ENCODE measurements around the gene CDCA8.
"Not testable (repeated sequence)": the region's sequence is repeated elsewhere in the genome, so short reads cannot be mapped to it uniquely, and the experiment has no call there.

The CDCA8 gene

DNA sequence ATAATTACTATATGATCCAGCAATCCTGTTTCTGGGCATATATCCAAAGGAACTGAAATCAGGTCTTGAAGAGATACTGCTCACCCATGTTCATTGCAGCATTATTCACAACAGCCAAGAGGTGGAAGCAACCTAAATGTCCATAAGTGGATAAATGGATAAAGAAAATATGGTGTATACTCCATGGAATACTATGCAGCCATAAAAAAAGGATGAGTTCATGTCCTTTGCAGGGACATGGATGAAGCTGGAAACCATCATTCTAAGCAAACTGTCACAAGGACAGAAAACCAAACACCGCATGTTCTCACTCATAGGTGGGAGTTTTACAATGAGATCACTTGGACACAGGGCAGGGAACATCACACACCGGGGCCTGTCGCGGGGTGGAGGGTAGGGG is 46.3 kb downstream of the CDCA8 start:
- not testable (repeated sequence) for DNase-seq (ENCODE audit: low read depth)

DNA sequence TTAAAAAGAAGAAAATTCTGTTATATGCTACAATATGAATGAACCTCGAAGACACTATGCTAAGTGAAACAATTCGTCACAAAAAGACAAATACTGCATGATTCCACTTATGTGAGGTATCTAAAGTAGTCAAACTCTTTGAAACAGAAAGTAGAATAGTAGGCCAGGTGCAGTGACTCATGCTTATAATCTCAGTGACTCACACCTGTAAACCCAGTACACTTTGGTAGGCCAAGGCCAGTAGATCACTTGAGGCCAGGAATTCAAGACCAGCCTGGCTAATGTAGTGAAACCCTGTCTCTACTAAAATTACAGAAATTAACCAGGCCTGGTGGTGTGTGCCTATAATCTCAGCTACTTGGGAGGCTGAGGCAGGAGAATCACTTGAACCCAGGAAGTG is 46.9 kb downstream of the CDCA8 start:
- no peak for DNase-seq (ENCODE audit: low read depth)

DNA sequence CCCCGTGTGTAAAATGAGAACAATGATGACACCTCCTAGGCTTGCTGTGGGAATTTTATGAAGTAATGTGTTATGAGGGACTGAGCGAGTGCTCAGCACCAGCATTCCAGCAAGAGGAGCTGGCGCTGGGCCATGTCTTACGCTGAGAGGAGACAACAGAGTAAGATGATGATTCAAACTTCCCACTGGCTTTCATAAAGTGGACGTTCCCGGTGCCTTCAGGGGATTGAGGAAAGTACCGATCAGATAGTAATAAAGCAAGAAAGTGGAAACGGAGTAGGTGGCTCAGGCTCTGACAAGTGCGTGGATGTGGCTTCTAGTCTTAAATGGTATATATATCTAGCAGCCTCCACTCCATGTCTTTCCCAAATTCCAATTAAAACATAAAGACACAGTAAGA is 48.8 kb downstream of the CDCA8 start:
- DNase-seq (ENCODE audit: low read depth): peak; percentile 20

DNA sequence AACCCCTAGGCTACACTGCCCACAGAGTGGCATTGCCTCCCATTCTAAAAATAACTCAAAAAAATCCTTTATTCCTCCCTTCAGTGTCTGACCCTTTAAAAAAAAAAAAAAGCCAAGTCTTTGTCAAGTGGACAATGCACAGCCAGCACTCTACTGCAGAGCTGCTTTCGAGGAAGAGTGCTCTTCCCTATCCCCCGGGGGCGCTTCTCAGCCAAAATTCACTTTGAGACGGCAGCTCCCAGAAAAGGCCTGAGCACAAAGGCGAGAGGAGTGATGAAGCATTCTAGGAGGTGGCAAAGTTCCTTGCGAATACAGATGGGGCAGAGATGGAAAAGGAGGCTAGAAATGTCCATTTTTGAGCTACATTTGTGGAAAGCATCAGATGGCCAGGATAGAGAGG is 49.3 kb downstream of the CDCA8 start:
- DNase-seq (ENCODE audit: low read depth): no peak

DNA sequence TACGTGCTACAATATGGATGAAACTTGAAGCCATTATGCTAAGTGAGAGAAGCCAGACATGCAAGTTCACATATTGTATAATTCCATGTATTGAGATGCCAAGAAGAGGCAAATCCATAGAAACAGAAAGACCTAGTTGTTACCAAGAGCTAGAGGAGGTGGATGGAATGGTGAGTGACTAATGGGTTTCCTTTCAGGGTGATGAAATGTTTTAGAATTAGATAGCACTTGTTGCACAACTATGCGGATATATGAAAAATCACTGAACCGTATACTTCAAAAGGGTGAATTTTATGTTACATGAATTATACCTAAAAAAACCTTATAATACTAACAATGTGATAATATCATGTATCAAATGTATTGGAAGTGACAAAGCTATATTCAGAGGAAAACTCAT is 54.5 kb downstream of the CDCA8 start:
- no peak for DNase-seq (ENCODE audit: low read depth)

DNA sequence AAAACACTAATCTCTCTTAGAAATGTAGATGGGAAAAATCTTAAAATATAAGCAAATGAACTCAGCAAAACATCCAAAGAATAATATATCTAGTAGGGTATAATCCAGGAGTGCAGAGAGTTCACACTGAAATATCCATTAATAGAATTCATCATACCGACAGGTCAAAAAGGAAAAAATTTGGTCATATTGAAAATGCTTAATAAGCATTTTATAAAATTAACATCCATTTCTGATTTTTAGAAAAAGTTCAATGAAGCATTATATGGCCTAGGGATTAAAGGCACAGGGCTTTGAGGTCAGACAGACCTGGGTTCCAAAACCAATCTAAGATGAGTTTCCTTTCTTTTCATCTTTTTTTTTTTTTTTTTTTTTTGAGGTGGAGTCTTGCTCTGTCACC is 56.2 kb downstream of the CDCA8 start:
- no peak for DNase-seq (ENCODE audit: low read depth)

DNA sequence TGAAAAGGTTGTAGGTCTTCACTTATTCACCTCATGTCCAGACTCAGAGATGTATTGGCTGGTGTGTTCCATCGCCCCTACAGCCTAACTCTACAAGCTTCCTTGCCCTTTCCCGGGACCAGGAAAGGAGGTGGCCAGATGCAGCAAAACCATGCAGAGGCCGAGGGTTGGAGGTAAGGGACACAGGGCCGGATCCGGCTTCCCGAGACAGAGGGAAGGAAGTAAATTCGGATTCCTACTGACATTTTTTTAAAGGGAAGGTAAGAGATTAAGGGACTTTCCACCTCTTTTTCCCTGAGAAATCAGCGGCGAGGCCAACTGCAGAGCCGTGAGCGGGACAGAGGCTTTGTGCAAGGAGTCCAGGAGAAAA is 59.9 kb downstream of the CDCA8 start:
- DNase-seq (ENCODE audit: low read depth): no peak

DNA sequence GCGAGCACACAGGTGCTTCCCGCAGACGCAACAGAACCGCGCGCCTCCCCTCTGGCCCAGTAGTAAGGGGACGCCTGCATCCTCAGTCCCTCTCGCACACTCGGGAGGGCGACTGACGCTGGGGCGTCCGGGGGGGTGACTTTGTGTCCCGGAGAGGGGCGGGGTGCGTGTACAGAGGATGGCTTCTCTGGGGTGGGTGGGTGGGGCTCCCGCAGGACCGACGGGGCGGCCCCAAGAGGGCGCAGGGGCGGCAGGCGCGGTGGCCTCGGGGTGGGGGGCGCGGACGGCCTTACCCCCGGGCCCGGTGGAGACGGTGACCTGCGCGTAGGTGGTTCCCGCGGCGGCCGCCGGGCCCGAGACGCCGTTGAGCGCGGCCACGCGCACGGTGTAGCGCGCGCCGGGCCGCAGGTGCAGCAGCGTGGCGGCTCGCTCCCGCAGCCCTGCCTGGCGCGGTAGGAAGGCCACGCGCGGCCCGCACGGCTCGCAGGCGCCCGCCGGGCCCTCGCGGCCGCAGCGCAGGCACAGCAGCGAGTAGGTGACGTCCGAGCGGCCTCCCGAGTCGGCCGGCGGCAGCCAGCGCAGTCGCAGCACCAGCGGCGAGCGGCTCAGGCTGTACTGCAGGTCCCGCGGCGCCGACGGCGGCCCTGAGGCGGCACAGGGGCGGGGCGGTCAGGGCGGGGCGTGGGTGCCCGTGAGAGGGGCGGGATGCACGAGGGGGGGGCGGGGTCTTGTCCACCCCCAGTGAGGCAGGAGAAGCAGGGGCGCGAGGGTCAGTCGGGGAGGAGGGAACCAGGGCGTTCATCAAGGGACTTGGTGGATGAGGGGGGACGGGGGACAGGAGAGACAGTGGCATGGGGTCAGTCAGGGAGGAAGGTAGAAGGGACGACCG is 60.5 kb downstream of the CDCA8 start:
- no peak for DNase-seq (ENCODE audit: low read depth)

DNA sequence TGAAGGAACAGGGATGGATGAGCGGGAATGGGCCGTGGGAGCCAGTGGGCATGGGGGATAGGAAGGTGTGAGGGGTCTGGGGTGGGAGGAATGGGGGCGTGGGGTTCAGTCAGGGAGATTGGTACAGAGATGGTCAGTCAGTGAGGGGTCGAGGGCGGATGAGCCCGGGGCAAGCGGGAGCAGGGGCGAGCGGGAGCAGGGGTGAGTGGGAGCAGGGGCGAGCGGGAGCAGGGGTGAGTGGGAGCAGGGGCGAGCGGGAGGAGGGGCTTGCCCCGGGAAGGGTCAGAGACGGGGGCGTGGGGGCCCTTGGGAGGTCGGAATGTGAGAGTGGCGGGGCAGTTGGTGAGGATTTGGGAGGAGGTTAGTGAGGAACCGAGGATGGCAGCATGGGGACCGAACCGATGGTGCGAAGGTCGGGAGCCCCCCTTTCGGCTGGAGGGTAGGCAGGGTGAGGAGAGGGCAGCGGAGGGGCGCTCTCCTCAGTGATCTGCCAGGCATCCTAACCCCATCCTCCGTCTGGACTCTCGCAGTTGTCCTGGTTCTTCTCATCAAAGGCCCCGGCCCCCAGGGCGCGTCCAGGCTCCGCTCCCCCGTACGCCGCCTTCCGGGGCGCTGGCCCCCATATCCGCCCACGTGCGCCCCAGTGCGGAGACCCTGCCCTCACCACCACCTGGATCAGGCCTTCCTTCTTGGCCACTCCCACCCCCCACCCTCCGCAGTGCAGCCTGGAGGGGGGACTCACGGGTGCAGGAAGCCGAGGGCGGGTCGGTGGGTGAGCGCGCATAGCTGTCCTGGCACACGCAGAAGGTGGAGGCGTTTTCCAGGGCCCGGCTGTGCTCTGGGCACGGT is 61.4 kb downstream of the CDCA8 start:
- no peak for DNase-seq (ENCODE audit: low read depth)

DNA sequence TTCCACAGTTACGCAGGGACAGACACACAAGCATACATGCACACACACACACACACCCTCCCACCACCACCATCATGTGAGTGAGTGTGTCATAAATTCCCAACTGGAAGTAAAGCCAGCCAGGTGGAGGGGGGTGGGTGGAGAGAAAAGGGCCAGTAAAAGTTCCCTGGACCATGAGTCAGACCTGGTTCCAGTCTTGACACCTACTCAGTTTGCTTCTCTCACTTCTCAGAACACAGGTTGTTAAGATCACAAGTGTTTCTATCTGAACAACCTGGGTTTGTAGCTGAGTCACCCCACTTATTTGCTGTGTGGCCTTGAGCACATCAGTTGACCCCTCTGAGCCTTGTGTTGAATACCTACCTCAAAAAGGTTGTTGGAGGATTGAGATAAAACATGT is 63.0 kb downstream of the CDCA8 start:
- no peak for DNase-seq (ENCODE audit: low read depth)

DNA sequence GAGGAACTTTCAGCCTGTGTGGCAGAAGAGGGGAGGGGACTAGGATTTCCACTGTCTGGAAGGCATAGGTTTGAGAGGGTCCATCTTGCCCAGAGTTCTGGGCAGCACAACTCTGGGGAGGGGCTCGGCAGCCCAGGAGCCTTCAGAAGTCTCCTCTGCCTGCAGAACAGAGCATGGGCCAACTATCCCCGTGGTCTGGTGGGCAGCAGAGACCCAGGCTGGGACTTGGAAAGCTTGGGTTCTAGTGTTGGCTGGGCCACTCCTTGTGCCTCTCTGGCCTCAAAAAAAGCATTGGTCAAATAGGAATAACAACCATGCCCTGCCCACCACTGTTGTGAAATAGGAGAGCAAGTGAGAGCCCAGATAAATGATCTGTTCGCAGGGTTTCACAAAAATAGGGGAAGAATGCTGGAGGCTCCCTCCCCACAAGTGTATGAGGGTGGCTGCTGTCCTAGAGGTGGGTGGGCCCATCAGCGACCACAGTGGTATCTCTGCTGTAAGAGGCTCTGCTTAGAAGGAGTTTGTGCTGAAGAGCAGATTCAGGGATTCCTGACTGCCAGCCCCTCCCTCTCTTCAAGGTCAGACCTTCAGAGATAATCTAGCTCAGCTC is 63.7 kb downstream of the CDCA8 start:
- no peak for DNase-seq (ENCODE audit: low read depth)
